Mucosa of rectum (tissue), 2 donors: ENCODE measurements around the gene CREBBP.

Experiments used
- H3K27ac ChIP-seq, 2 donors: one replicate each; pipeline ENCODE4 v1.7.0; 2013; ENCODE audit warnings: inconsistent platforms in 2 of 2, low read depth in 2 of 2, low read length in 2 of 2
- H3K27me3 ChIP-seq, 2 donors: one replicate each; pipeline ENCODE4 v1.7.0; 2013; ENCODE audit warnings: low read length in 2 of 2; ENCODE audit not compliant: control insufficient read depth in 2 of 2, insufficient read depth in 2 of 2
- H3K36me3 ChIP-seq, 2 donors: one replicate each; pipeline ENCODE4 v1.7.0; 2013; ENCODE audit warnings: low read length in 2 of 2; ENCODE audit not compliant: control insufficient read depth in 2 of 2, insufficient read depth in 2 of 2
- H3K4me1 ChIP-seq, 2 donors: one replicate each; pipeline ENCODE4 v1.7.0; 2013; ENCODE audit warnings: low read length in 2 of 2, mild to moderate bottlenecking in 1 of 2; ENCODE audit not compliant: control insufficient read depth in 2 of 2, insufficient read depth in 2 of 2
- H3K4me3 ChIP-seq, 2 donors: one replicate each; pipeline ENCODE4 v1.7.0; 2013; ENCODE audit warnings: low read length in 2 of 2
- H3K9ac ChIP-seq, 2 donors: one replicate each; pipeline ENCODE4 v1.7.0; 2013; ENCODE audit warnings: low read length in 2 of 2, low read depth in 1 of 2, mild to moderate bottlenecking in 1 of 2
- H3K9me3 ChIP-seq, 2 donors: one replicate each; pipeline ENCODE4 v1.7.0; 2013; ENCODE audit warnings: low read length in 2 of 2; ENCODE audit not compliant: control insufficient read depth in 2 of 2
- donor health status: healthy.
- donor health status: Normal muscosa, but diverticular disease.

Gene CREBBP

DNA sequence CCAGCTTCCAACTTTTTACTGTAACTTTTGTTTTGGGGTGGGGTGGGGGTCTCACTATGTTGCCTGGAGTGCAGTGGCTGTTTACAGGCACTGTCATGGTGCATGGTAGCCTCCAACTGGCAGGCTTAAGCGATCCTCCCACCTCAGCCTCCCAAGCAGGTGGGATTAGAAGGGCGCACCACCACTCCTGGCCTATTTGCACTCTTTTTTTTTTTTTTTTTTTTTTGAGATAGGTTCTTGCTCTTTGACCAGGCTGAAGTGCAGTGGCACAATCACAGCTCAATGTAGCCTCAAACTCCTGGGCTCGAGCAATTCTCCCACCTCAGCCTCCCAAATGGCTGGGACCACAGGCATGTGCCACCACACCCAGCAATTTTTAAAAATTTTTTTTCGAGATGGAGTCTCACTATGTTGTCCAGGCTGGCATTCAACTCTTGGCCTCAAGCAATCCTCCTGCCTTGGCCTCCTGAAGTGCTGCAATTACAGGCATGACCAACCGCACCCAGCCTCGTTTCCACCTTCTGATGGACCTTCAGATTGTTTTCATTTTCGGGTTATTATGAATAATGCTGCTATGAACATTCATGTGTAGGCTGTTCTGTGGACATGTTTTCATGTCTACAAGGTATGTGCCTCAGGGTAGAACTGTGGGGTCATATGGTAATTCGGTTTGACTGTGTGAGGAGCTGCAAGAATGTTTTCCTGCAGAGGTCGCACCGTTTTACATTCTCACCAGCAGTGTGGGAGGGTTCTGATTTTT lies 174.1 kb downstream of the CREBBP start:
- H3K36me3 ChIP-seq: no peaks in the 10 kb centered on the region
- no peaks in the 10 kb centered on the region for H3K27me3 ChIP-seq
- H3K4me3 ChIP-seq: no peak overlapping the region
- H3K9ac ChIP-seq: no peak overlapping the region
- no peaks in the 10 kb centered on the region for H3K4me1 ChIP-seq
- no peaks in the 10 kb centered on the region for H3K9me3 ChIP-seq
- no peak overlapping the region for H3K27ac ChIP-seq

DNA sequence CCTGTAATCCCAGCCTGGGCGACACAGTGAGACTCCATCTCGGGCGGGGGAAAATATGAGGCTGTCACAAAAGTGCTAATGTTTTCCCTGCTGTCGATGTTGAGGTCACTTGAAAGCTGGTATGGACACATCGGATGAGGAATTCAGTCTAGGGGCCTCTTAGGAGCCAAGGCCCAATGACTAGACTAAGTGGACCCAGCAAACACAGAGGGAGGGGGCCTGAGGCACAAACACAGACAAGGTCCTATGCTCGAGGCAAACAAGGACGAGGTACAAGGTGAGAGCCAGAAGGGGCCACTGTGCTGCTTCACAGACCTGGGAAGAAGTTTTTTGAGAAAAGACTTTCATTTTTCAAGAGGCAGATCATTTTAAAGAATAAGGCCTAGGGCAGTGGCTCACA lies 178.4 kb downstream of the CREBBP start:
- Histone ChIP-seq H3K9me3 (no peaks in the 10 kb centered on the region), H3K36me3 (no peaks in the 10 kb centered on the region), H3K9ac (no peak overlapping the region), H3K27me3 (no peaks in the 10 kb centered on the region), H3K4me1 (no peaks in the 10 kb centered on the region), H3K27ac (no peak overlapping the region), H3K4me3 (no peak overlapping the region)

DNA sequence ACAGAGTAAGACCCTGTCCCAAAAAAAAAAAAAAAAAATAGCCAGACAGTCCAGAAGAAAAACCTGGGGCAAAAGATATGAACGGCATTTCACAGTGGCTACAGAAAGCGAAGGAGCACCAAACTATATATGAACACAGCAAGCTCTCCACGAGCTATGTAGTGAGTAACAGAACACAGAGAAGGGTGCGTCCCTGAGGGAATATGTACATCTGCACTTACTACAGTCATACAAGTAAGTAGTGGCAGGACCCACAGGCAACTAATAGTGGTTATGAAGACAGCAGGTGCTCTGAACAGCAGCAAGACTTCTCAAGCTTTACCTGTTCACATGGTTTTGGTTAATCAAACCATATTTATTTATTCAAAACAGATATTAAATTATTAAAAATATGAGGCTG lies 179.0 kb downstream of the CREBBP start:
- H3K27ac ChIP-seq: no peak overlapping the region
- H3K9me3 ChIP-seq: no peaks in the 10 kb centered on the region
- no peak overlapping the region for H3K4me3 ChIP-seq
- H3K4me1 ChIP-seq: no peaks in the 10 kb centered on the region
- no peak overlapping the region for H3K9ac ChIP-seq
- H3K36me3 ChIP-seq: no peaks in the 10 kb centered on the region
- no peaks in the 10 kb centered on the region for H3K27me3 ChIP-seq

DNA sequence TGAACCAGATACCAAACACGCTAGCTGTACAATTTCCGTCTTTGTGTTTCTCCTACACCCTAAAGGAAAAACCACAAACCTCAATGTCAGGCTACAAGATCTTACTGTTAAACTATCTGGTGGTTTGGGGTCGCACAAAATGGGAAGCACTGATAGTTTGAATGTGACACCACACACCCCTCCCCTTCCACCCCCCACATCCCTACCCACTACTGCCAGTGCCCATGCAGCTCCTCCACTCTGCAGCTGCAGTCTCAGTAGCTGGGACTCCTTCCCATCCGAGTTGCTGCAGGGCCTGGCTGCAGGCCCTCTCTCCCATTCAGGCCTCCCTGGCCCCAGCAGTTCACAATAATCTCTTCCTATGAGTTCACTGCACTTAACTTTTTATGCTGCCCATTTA lies 181.6 kb downstream of the CREBBP start:
- no peaks in the 10 kb centered on the region for H3K4me1 ChIP-seq
- H3K4me3 ChIP-seq: no peak overlapping the region
- no peaks in the 10 kb centered on the region for H3K27me3 ChIP-seq
- H3K27ac ChIP-seq: no peak overlapping the region
- H3K9ac ChIP-seq: no peak overlapping the region
- peaks cover 0 to 3% of the 10 kb centered on the region in 2 donors for H3K36me3 ChIP-seq
- no peaks in the 10 kb centered on the region for H3K9me3 ChIP-seq

DNA sequence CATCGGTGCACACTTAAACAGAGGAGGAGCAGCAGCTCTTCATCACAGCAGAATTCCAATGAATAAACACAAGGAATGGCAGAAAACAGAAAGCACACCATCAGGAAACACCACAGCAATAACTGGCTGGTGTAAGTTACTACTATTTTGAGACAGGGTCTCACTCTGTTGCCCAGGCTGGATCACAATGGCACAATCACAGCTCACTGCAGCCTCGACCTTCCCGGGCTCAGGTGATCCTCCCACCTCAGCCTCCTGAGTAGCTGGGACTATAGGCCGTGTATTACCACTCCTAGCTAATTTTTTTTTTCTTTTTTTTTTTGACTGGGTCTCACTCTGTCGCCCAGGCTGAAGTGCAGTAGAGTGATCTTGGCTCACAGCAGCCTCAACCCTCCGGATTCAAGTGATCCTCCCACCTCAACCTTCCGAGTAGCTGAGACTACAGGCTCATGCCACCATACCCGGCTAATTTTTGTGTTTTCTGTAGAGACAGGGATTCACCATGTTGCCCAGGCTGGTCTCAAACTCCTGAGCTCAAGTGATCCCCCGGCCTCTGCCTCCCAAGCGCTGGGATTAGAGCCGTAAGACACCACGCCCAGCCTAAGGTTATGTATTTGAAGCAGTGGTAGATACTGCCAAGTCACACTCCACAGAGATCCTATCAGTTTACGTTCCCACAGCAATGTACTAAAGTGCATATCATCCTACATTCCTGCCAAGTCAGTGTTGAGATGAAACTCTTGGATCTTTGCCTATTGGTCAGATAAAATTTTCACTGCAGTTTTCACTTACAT lies 183.9 kb downstream of the CREBBP start:
- Histone ChIP-seq H3K4me1 (no peaks in the 10 kb centered on the region), H3K27ac (no peak overlapping the region), H3K9me3 (no peaks in the 10 kb centered on the region), H3K4me3 (no peak overlapping the region), H3K27me3 (no peaks in the 10 kb centered on the region), H3K36me3 (peaks cover 0 to 3% of the 10 kb centered on the region in 2 donors), H3K9ac (no peak overlapping the region)

DNA sequence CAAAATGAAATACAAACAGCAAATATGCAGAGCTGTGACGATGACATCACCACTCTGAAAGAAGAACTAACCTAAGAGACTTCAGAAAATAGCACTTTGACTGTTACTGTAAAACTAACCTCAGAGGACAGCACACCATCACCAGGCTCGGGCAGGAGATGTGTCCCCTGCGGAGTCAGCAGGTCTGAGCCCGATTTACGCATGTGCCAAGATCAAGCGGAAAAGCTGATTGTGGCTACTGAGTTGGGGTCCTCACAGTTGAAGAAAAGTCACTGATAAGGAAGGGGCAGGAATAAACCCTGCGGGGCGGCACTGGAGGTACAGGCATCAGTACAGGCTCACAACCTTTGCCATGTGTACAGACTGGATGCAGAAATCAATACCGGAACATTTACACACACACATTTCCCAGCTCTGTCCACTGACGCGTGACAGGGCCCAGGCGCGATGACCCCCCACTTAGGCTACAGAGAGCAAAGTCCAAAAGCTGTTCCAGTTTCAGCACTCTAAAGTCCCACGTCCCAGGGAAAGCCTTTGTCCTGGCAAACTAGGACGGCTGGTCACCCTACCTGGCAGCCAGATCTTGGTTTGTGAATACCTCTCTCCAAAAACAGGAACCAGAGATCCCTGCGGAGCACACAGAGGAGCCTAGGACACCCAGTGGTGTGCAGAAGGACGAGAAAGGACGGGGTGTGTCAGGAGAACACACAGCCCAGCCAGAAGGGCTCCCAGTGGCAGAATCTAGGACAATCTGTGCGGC lies 184.7 kb downstream of the CREBBP start:
- peaks cover 0 to 3% of the 10 kb centered on the region in 2 donors for H3K36me3 ChIP-seq
- no peaks in the 10 kb centered on the region for H3K9me3 ChIP-seq
- H3K4me3 ChIP-seq: no peak overlapping the region
- no peaks in the 10 kb centered on the region for H3K27me3 ChIP-seq
- no peak overlapping the region for H3K27ac ChIP-seq
- H3K4me1 ChIP-seq: peaks cover 2% of the 10 kb centered on the region in 2 donors
- H3K9ac ChIP-seq: no peak overlapping the region

DNA sequence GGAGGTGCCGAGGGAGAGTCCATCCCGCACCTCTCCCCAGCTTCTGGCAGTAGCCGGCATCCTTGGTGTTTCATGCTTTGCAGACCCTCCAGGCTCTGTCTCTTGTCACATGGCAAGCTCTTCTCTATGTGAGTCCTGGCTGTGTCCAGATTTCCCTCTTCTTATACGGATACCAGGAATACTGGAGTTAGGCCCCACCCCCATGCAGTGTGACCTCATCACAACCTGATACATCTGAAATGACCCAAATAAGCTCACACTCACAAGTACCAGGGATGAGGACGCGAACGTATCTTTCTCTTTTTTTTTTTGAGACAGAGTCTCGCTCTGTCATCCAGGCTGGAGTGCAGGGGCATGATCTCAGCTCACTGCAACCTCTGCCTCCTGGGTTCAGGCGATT lies 186.5 kb downstream of the CREBBP start:
- no peaks in the 10 kb centered on the region for H3K27me3 ChIP-seq
- no peaks in the 10 kb centered on the region for H3K9me3 ChIP-seq
- H3K27ac ChIP-seq: no peak overlapping the region

DNA sequence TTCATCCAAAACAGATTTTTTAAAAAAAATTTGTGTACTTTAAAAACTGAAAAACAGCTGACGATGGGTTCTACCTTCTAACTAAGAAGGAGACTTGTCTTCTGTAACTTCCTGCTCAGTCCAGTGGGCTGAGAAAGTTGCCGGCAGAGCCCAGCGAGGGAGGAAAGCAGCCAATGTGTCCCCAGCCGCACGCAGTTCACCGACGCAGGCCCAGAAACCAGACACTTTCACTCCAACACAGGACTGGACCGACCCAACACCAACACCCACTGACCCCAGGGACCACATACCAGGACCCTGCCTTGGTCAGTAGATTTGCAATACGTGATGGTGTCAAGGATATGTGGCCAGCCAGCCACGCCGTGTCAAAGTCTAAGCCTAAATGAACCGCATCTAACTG lies 188.8 kb downstream of the CREBBP start:
- no peaks in the 10 kb centered on the region for H3K27me3 ChIP-seq
- H3K4me3 ChIP-seq: no peak overlapping the region
- H3K27ac ChIP-seq: no peak overlapping the region
- peaks cover 5 to 6% of the 10 kb centered on the region in 2 donors for H3K4me1 ChIP-seq
- H3K36me3 ChIP-seq: peaks cover 5 to 12% of the 10 kb centered on the region in 2 donors
- no peaks in the 10 kb centered on the region for H3K9me3 ChIP-seq
- no peak overlapping the region for H3K9ac ChIP-seq

More for the DNA sequence above, 186.5 kb downstream of the CREBBP start:
- Histone ChIP-seq H3K9ac (no peak overlapping the region), H3K36me3 (peaks cover 0 to 3% of the 10 kb centered on the region in 2 donors), H3K4me3 (no peak overlapping the region), H3K4me1 (peaks cover 5 to 6% of the 10 kb centered on the region in 2 donors)

DNA sequence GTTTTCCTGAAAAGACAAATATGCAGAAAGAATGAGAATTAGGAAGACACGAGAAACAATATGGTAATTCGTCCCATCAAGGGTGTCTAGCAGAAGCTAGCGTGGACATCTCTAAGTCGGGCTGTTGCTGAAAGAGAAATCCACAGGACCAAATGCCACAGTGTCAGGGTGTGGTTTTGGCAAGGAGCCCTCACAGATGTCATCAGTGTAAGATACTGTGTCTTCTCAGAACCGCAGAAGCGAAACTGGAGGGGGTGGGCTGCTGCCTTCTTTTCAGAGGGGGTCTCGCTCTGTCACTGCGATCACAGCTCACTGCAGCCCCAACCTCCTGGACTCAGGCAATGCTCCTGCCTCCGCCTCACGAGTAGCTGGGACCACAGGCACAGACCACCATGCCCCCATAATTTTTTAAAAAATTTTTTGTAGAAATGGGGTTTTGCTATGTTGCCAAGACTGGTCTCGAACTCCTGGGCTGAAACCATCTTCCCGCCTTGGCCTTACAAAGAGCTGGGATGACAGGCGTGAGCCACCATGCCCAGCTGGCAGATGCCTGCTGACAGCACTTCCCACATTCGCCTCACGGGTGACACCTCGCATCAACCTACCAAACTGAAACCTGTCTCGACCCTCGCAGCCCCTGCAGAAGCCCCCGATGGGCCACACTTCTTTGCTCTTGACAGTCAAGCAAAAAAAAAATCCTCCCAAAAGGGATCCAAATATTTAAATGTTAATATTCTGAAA lies 189.4 kb downstream of the CREBBP start:
- H3K4me1 ChIP-seq: peaks cover 5 to 6% of the 10 kb centered on the region in 2 donors
- peak overlapping the region in 1 of 2 donors; percentile 14 for H3K9ac ChIP-seq
- H3K27ac ChIP-seq: no peak overlapping the region
- no peaks in the 10 kb centered on the region for H3K9me3 ChIP-seq
- peak overlapping the region in 1 of 2 donors; percentile 63 for H3K4me3 ChIP-seq
- H3K36me3 ChIP-seq: peaks cover 5 to 14% of the 10 kb centered on the region in 2 donors
- H3K27me3 ChIP-seq: no peaks in the 10 kb centered on the region
